Measurements from ENCODE around the gene HOXD11.

Gene HOXD11

GRCh38 chr2:176145085-176145969 lies 38.2 kb downstream of the HOXD11 start:
- H3K4me3 Mint-ChIP-seq, result no peak overlapping the region
- H3K4me1 Mint-ChIP-seq (ENCODE audit: low read depth), result peaks cover 5% of the 10 kb centered on the region
- H3K9me3 Mint-ChIP-seq, result no peaks in the 10 kb centered on the region
- peaks cover 95% of the 10 kb centered on the region for H3K27me3 Mint-ChIP-seq (ENCODE audit: low read depth)
- no peaks in the 10 kb centered on the region for H3K36me3 Mint-ChIP-seq (ENCODE audit: low read depth)
- H3K27ac Mint-ChIP-seq, result no peak overlapping the region

GRCh38 chr2:176146101-176146500 lies 39.0 kb downstream of the HOXD11 start:
- no peak overlapping the region for H3K4me3 Mint-ChIP-seq
- no peak overlapping the region for H3K27ac Mint-ChIP-seq
- H3K4me1 Mint-ChIP-seq (ENCODE audit: low read depth), result peaks cover 5% of the 10 kb centered on the region
- H3K9me3 Mint-ChIP-seq, result no peaks in the 10 kb centered on the region
- H3K27me3 Mint-ChIP-seq (ENCODE audit: low read depth), result peaks cover 98% of the 10 kb centered on the region
- H3K36me3 Mint-ChIP-seq (ENCODE audit: low read depth), result no peaks in the 10 kb centered on the region

- Mint-ChIP-seq H3K27me3 (ENCODE audit: low read depth) (peaks cover 98% of the 10 kb centered on the region), H3K4me3 (no peak overlapping the region), H3K4me1 (ENCODE audit: low read depth) (no peaks in the 10 kb centered on the region), H3K27ac (no peak overlapping the region), H3K36me3 (ENCODE audit: low read depth) (no peaks in the 10 kb centered on the region), H3K9me3 (no peaks in the 10 kb centered on the region)
These were observed 39.6 kb downstream of the HOXD11 start for GRCh38 chr2:176146645-176147044.

- Mint-ChIP-seq H3K36me3 (ENCODE audit: low read depth) (no peaks in the 10 kb centered on the region), H3K4me1 (ENCODE audit: low read depth) (no peaks in the 10 kb centered on the region), H3K4me3 (no peak overlapping the region), H3K27me3 (ENCODE audit: low read depth) (peaks cover 92% of the 10 kb centered on the region), H3K9me3 (no peaks in the 10 kb centered on the region), H3K27ac (no peak overlapping the region)
These were observed 40.2 kb downstream of the HOXD11 start for GRCh38 chr2:176147210-176147799.

- no peaks in the 10 kb centered on the region for H3K4me1 Mint-ChIP-seq (ENCODE audit: low read depth)
- no peaks in the 10 kb centered on the region for H3K36me3 Mint-ChIP-seq (ENCODE audit: low read depth)
- H3K27ac Mint-ChIP-seq, result no peak overlapping the region
- H3K9me3 Mint-ChIP-seq, result no peaks in the 10 kb centered on the region
- no peak overlapping the region for H3K4me3 Mint-ChIP-seq
- H3K27me3 Mint-ChIP-seq (ENCODE audit: low read depth), result peaks cover 93% of the 10 kb centered on the region
These were observed 40.9 kb downstream of the HOXD11 start for GRCh38 chr2:176147800-176148496.

- Mint-ChIP-seq H3K4me1 (ENCODE audit: low read depth) (no peaks in the 10 kb centered on the region), H3K9me3 (no peaks in the 10 kb centered on the region), H3K27me3 (ENCODE audit: low read depth) (peaks cover 93% of the 10 kb centered on the region), H3K4me3 (no peak overlapping the region), H3K36me3 (ENCODE audit: low read depth) (no peaks in the 10 kb centered on the region), H3K27ac (no peak overlapping the region)
These were observed 41.8 kb downstream of the HOXD11 start for GRCh38 chr2:176148751-176149421.

GRCh38 chr2:176149481-176149938 lies 42.4 kb downstream of the HOXD11 start:
- H3K36me3 Mint-ChIP-seq (ENCODE audit: low read depth), result no peaks in the 10 kb centered on the region
- H3K4me1 Mint-ChIP-seq (ENCODE audit: low read depth), result no peaks in the 10 kb centered on the region
- H3K27me3 Mint-ChIP-seq (ENCODE audit: low read depth), result peaks cover 93% of the 10 kb centered on the region
- H3K4me3 Mint-ChIP-seq, result no peak overlapping the region
- no peaks in the 10 kb centered on the region for H3K9me3 Mint-ChIP-seq
- no peak overlapping the region for H3K27ac Mint-ChIP-seq

GRCh38 chr2:176149939-176150583 lies 43.0 kb downstream of the HOXD11 start:
- no peak overlapping the region for H3K4me3 Mint-ChIP-seq
- H3K36me3 Mint-ChIP-seq (ENCODE audit: low read depth), result no peaks in the 10 kb centered on the region
- H3K27me3 Mint-ChIP-seq (ENCODE audit: low read depth), result peaks cover 93% of the 10 kb centered on the region
- no peaks in the 10 kb centered on the region for H3K9me3 Mint-ChIP-seq
- no peak overlapping the region for H3K27ac Mint-ChIP-seq
- H3K4me1 Mint-ChIP-seq (ENCODE audit: low read depth), result no peaks in the 10 kb centered on the region

GRCh38 chr2:176150584-176151441 lies 43.7 kb downstream of the HOXD11 start:
- Mint-ChIP-seq H3K27me3 (ENCODE audit: low read depth) (peaks cover 93% of the 10 kb centered on the region), H3K4me3 (no peak overlapping the region), H3K27ac (no peak overlapping the region), H3K9me3 (no peaks in the 10 kb centered on the region), H3K36me3 (ENCODE audit: low read depth) (no peaks in the 10 kb centered on the region), H3K4me1 (ENCODE audit: low read depth) (no peaks in the 10 kb centered on the region)

GRCh38 chr2:176151442-176152287 lies 44.6 kb downstream of the HOXD11 start, which contains the start of gene HOXD4:
Gene HOXD4 (plus strand): TSS chr2:176151550. CDS start chr2:176151634, 84 bp downstream.
- H3K27ac Mint-ChIP-seq, result no peak within 1 kb of the TSS
- no peaks in the 10 kb centered on the region for H3K9me3 Mint-ChIP-seq
- H3K27me3 Mint-ChIP-seq (ENCODE audit: low read depth), result peaks cover 93% of the 10 kb centered on the region
- H3K4me1 Mint-ChIP-seq (ENCODE audit: low read depth), result no peaks in the 10 kb centered on the region
- H3K4me3 Mint-ChIP-seq, result no peak within 1 kb of the TSS
- H3K36me3 Mint-ChIP-seq (ENCODE audit: low read depth), result no peaks in the 10 kb centered on the region

GRCh38 chr2:176152350-176153181 lies 45.5 kb downstream of the HOXD11 start:
- H3K4me1 Mint-ChIP-seq (ENCODE audit: low read depth), result peaks cover 2% of the 10 kb centered on the region
- no peaks in the 10 kb centered on the region for H3K9me3 Mint-ChIP-seq
- peaks cover 2% of the 10 kb centered on the region for H3K36me3 Mint-ChIP-seq (ENCODE audit: low read depth)
- no peak overlapping the region for H3K4me3 Mint-ChIP-seq
- no peak overlapping the region for H3K27ac Mint-ChIP-seq
- peaks cover 91% of the 10 kb centered on the region for H3K27me3 Mint-ChIP-seq (ENCODE audit: low read depth)

All from T-helper 1 cell treated with Interleukin-12 subunit alpha and Interleukin-12 subunit beta and Interleukin-4 antibody, amounts not matched to agents 30 μg/mL and 1 μg/mL, for 36 hours (primary cell).